H1 (cell line): ENCODE measurements around the gene ZFP36L1.

ENCODE experiments used
- BCL11A ChIP-seq, 2 experiments: IDR thresholded peaks; one replicate each; pipeline ENCODE4 v1.6.1; 2011; ENCODE audit warnings: low read depth in 2 of 2, low read length in 2 of 2, mild to moderate bottlenecking in 2 of 2
- CTCF ChIP-seq, 3 experiments: IDR thresholded peaks; 1 replicate in 2 of 3; 2 replicates in 1 of 3; pipeline versions ENCODE4 v1.5.1 to v1.6.1; 2011; ENCODE audit warnings: low read length in 3 of 3, mild to moderate bottlenecking in 3 of 3, inconsistent platforms in 2 of 3, low read depth in 1 of 3, moderate library complexity in 1 of 3; ENCODE audit not compliant: insufficient read depth in 1 of 3; ENCODE audit errors: control extremely low read depth in 1 of 3
- HDAC2 ChIP-seq, 2 experiments: fragments of 300-600 bp in 1 of 2; sonication (generic) in 1 of 2; IDR thresholded peaks; 2 replicates each; pipeline ENCODE4 v1.6.1; 2011 to 2012; ENCODE audit warnings: low read depth in 2 of 2, low read length in 2 of 2, mild to moderate bottlenecking in 2 of 2, moderate library complexity in 2 of 2, borderline replicate concordance in 1 of 2, inconsistent platforms in 1 of 2
- KDM5A ChIP-seq: fragments of 200-600 bp; IDR thresholded peaks from 2 replicates; pipeline ENCODE4 v1.7.1; 2012; ENCODE audit warnings: mild to moderate bottlenecking, low read length, inconsistent platforms, mixed read lengths
- NRF1 ChIP-seq: IDR thresholded peaks from 2 replicates; pipeline ENCODE4 v1.6.1; 2011; ENCODE audit warnings: mild to moderate bottlenecking, low read depth, low read length, improper control_type of control experiment
- SUZ12 ChIP-seq: fragments of 200-600 bp; sonication (generic); IDR thresholded peaks from 2 replicates; pipeline ENCODE4 v1.6.1; 2012; ENCODE audit warnings: mild to moderate bottlenecking, inconsistent platforms, low read length, moderate library complexity, mixed read lengths
- TAF1 ChIP-seq: IDR thresholded peaks from 2 replicates; pipeline ENCODE4 v1.6.1; 2011; ENCODE audit warnings: mild to moderate bottlenecking, low read depth, low read length

DNA sequence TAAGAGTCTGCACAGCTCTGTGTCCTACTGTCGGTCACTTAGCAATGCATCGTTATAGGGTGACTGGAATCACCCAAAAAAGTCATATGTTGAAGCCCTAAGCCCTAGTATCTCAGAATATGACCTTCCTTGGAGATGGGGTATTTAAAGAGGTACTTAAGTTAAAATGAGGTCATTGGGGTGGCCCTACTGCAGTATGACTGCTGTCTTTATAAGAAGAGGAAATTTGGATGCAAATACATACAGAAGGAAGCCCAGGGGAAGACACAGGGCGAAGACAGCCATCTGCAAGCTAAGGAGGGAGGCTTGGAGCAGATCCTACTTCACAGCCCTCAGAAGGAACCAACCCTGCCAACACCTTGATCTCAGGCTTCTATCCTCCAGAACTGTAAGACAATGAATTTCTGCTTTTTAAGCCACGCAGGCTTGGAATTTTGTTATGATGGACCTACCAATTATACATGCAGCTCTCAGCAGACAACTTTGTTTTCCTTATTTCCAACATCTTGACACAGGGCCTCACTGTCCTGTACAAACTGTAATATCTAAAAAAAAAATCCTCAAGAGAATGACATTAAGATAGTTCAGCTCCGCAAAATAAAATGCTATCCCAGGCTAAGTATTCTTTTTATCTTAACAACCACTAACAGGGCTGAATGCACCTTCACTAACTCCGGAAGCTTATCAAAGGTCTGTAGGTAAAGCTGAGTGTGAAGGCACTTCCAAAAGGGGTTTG is 40.4 kb downstream of the ZFP36L1 start:
- no peak for TF ChIP-seq CTCF (IDR thresholded peaks at IDR 0.05; ENCODE audit: control extremely low read depth in 1 of 3, insufficient read depth in 1 of 3, low read depth in 1 of 3, low read length in 3 of 3)
- TF ChIP-seq KDM5A: no peak
- no peak for TF ChIP-seq NRF1
- no peak for TF ChIP-seq TAF1
- TF ChIP-seq BCL11A (IDR thresholded peaks at IDR 0.05; ENCODE audit: low read depth in 2 of 2, low read length in 2 of 2): no peak
- TF ChIP-seq SUZ12: no peak
- no peak for TF ChIP-seq HDAC2 (IDR thresholded peaks at IDR 0.05; ENCODE audit: borderline replicate concordance in 1 of 2, low read depth in 2 of 2, low read length in 2 of 2)
